Pericardium fibroblast (primary cell): ENCODE data around the gene KIFC3. TPM values are rescaled to one million over a fixed set of nuclear protein-coding genes. Genes with fewer than 3 reads are reported as not detected.

Experiments used
- total RNA-seq: library from RNA; depleted of rRNA; stranded (reverse); fragments of >200 nt; gene quantifications from 2 replicates; pipeline ENCODE4 v1.2.3, GENCODE V29; 2015

KIFC3 gene
- total RNA-seq: 12.0 and 54.6 TPM in 2 replicates

GRCh38 chr16:57802341-57803133 lies at the start of gene KIFC3:
Gene KIFC3 (minus strand): TSS chr16:57802491. CDS start chr16:57798243, 4,248 bp downstream.

GRCh38 chr16:57735755-57736418 lies 66.4 kb downstream of the KIFC3 start, which contains the start of gene KATNB1:
Gene KATNB1 (plus strand): TSS chr16:57735770. CDS start chr16:57737244, 1,474 bp downstream.

Other genes with a start within 250 kb of the KIFC3 start
- gene ADGRG1, start 173.9 kb downstream of the KIFC3 start, total RNA-seq: 0.68 and 2.3 TPM in 2 replicates
- not detected in 2 replicates for gene ADGRG3, start 134.2 kb downstream of the KIFC3 start, total RNA-seq
- not detected in 2 replicates for gene DRC7, start 107.7 kb downstream of the KIFC3 start, total RNA-seq
- gene KATNB1, start 66.7 kb downstream of the KIFC3 start, total RNA-seq: 17.9 and 20.3 TPM in 2 replicates
- gene CNGB1, start 168.6 kb upstream of the KIFC3 start, total RNA-seq: not detected in 2 replicates
- 7.5 and 9.8 TPM in 2 replicates for gene ZNF319, start 198.2 kb upstream of the KIFC3 start, total RNA-seq
- 12.1 and 12.8 TPM in 2 replicates for gene USB1, start 198.9 kb upstream of the KIFC3 start, total RNA-seq
- gene MMP15, start 223.3 kb upstream of the KIFC3 start, total RNA-seq: 5.3 and 8.1 TPM in 2 replicates